ENCODE measurements around the gene AK6.
"Not testable (repeated sequence)": the region's sequence is repeated elsewhere in the genome, so short reads cannot be mapped to it uniquely, and the experiment has no call there.

AK6 gene

DNA sequence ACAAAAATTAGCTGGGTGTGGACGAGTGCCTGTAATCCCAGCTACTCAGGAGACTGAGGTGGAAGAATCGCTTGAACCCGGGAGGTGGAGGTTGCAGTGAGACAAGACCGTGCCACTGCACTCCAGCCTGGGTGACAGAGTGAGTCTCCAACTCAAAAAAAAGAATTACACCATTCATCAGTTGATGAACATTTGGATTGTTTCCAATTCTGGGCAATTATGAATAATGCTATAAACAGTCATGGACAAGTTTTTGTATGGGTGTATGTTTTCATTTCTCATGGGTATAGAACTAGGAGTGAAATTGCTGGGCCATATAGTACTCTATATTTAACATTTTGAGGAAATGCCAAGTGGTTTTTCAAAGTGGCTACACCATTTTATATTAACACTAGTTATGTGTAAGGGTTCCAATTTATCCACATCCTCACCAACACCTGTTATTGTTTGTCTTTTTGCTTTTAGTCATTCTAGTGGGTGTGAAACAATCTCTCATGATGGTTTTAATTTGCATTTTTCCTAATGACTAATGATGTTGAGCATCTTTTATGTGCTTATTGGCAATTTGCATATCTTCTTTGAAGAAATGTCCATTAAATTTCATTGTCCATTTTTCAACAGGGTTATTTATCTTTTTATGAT, 27.7 kb downstream of the AK6 start:
- H3K4me3 ChIP-seq (ENCODE audit: low read depth, low read length) = no peak overlapping the region

DNA sequence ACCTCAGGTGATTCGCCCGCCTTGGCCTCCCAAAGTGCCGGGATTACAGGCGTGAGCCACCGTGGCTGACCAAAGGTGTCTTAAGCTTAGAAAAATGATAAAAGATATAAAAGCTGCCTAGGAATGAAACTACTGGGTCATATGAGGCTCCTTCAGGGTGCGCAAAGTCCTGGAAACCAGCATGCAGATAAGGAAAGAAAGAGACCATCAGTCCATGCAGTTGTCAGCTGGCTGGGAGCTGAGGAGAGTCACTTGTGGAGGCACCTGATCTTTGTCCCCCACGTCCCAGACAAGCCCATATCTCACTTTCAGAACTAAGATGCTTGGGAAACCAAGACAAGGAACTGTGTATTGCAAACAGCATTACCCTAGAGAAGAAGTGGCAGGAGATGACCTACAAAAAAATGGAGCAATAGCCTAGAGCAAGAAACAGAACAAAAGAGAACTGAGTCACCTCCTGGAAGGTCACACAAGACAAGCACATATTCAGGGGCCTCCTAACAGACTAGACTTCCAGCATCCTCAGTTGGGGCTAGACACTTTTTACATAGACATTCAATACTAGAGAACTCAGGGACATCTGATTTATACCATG, 33.9 kb downstream of the AK6 start:
- no peak overlapping the region for H3K4me3 ChIP-seq (ENCODE audit: low read depth, low read length)

DNA sequence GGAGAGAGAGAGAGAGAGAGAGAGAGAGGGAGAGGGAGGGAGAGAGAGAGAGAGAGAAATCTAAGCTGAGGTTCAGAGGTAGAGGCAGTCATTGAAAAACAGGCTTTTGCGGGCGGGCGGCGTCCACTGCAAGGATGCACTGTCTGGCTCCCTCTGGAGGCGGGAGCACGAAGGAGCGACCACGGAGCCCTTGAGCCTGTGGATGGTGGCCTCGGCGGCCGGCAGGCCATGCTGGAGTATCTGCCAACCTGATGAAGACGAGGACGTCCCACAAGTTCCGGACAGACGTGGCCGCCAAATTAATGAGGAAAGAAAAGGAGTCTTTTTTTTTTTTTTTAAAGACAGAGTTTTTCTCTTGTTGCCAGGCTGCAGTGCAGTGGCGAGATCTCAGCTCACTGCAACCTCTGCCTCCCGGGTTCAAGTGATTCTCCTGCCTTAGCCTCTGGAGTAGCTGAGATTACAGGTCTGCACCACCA, 34.5 kb downstream of the AK6 start:
- no peak overlapping the region for H3K4me3 ChIP-seq (ENCODE audit: low read depth, low read length)

DNA sequence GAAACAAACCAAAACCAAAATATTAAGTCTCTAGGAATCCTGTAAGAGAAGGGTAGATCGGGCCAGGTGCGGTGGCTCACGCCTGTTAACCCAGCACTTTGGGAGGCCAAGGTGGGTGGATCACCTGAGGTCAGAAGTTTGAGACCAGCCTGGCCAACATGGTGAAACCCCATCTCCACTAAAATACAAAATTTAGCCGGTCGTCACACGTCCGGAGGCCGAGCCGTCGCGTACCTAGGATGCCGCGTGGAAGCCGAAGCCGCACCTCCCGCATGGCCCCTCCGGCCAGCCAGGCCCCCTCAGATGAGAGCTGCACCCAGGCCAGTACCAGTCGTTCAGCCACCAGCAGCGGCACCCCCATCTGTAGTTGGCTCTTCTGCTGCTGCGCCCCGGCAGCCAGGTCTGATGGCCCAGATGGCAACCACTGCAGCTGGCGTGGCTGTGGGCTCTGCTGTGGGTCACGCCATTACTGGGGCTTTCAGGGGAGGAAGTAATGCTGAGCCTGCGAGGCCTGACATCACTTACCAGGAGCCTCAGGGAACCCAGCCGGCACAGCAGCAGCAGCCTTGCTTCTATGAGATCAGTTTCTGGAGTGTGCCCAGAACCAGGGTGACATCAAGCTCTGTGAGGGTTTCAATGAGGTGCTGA, 35.5 kb downstream of the AK6 start:
- not testable (repeated sequence) for H3K4me3 ChIP-seq (ENCODE audit: low read depth, low read length)

DNA sequence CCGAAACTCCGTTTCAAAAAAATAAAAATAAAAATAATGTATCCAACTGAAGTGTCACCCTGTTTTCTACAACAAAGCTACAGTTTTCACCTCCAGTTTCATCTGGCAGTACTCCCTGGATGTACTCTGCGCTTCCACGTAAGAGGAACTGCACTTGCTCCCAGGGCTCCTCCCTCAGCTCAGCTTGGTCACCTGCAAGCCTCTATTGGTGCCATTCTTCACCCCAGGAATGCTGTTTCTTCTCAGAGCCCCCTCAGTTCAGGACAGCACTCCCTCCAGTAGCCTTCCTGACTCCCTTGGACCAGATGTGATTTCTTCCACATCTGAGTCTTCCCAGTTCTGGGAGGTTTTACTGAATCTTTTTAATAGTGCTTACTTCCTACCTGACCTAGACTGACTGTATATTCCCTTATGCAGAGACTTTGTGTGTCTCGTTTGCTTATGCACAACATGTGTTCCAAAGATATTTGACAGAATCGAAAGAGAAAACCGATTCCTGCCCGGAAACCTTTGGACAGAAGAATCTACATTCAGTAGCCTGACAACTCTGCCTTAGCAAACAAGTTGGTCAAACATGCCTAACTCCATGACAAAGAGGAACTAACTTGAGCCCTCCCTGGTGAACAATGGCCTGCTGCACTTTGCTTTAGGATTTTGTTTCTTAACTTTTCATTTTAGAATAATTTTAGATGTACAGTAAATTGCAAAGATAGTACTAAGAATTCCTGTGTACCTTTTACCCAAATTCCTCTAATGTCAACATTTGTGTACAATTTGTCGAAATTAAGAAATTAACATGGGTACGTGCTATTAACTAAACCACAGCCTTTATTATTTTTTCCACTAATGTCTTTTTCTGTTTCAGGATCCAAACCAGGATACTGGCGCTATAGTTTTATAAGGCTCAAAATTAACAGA, 37.5 kb downstream of the AK6 start:
- no peak overlapping the region for H3K4me3 ChIP-seq (ENCODE audit: low read depth, low read length)

DNA sequence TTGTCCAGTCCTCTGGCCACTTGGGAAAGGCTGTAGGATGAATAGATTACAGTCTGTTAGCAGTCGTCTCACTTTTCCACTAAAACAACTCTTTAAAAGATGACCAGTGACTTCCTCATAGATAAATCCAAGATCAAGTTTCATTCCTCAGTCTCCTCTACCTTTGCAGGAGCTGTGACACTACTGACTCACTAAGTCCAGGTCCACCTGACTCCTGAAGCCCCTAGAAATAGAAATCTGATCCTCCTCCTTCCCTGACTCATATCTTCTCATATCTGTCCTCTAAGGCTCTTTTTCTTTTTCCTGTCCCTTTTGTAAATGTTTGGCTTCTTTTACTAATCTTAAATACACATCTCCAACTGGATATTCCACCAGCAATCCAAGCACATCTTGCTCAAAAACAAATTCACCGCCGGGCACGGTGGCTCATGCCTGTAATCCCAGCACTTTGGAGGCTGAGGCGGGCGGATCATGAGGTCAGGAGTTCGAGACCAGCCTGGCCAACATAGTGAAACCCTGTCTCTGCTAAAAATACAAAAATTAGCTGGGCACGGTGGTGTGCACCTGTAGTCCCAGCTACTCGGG, 39.3 kb downstream of the AK6 start:
- H3K4me3 ChIP-seq (ENCODE audit: low read depth, low read length) = no peak overlapping the region

DNA sequence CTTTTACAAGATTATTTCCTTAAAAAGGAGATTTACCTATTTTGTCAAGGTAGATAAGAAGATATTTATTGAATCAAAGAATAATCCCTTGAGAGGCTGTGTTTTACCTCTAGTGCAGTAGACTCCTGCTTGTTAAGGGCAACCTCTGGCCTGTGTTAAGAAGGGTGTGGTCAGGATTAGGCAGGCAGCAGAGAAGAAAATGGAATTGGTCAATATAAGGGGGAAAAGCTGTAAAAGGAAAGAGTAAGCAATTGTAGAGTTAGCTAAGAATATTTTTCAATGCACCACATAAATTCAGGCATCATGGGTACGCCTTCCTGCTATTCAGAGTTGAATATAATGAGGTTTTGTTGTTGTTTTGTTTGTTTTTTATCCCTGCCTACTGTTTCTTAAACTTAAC, 43.0 kb downstream of the AK6 start:
- H3K4me3 ChIP-seq (ENCODE audit: low read depth, low read length) = no peak overlapping the region

DNA sequence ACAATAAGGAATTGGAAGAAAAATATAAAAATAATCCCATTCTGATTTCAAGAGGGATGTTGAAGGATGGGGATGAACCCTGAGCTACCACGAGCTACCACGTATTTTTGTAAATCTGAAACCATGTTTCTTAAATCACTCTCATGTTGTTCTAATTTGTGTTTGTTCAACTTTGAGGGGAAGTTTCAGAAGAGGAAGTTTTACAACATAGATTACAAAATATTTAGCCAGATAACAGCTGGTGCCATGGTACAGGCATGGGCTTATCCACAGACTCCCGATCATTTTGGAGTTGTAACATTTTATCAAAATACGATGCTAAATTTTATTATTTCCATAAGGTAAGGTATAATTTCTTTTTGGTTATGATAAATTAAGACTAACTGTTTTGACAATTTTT, 51.9 kb downstream of the AK6 start:
- no peak overlapping the region for H3K4me3 ChIP-seq (ENCODE audit: low read depth, low read length)

DNA sequence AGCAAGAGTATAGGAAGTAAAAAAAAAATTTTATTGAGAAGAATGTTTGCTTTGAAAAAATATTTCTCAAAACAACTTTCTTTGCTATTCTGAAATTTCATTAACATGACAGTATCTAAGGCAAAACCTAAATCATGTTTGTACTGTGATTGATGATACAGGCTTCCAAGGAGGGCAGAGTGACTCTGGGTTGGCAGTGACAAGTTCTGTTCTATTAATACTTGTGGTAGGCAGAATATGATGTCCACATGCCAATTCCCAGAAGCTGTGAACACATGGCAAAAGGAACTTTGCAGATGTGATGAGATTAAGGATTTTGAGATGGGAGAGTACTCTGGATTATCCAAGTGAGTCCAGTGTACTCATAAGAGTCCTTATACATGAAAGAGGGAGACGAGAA, 53.3 kb downstream of the AK6 start:
- no peak overlapping the region for H3K4me3 ChIP-seq (ENCODE audit: low read depth, low read length)

DNA sequence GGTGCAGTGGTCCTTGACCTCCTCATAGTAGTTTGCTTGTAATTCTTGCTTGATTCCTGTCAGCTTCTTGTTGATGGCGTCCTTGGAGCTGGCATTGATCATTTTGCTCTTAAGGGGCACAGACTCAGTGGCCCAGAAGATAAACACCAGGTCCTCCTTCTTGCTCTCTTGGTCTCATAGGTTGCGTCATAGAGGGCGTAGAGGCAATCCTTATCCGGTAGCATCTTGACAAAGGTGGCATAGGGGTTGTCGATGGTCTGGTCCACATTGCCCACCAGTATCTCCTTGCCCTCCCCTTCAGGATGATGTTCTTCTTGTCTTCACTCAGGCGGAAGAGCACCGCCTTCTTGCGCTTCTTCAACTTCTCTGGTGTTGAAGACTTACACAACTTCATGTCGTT, 55.9 kb downstream of the AK6 start:
- no peak overlapping the region for H3K4me3 ChIP-seq (ENCODE audit: low read depth, low read length)

DNA sequence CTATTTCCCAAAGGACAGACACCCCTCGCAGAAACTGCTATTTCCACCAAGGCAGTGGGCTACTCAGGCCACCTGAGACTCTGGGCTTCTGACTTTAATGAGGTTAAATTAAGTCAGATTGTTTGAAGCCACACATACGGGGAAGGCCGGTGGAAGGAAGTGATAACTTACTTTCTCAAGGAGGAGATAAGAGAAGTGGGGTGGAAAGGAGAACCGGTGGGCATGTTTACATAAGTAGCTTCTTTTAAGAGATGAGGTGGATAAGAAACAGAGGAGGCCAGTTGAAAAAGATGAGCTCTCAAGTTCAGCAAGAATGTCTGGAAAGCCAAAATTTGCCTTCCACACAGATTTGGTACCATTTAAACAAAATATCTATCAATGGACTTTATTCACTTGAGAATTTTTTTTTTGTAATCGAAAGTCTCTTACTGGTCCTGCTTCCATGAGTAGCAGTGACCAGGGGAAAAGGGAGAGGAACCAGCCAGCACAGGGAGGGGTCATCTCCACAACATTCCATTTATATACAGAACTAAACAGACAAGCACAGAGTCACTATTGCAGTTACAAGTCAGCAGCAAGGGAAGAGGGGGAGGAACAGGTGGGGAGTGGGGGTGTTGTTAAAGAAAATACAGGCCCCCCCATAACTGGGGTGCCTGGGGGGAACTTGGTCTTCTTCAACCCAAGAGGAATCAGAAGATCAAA, 56.7 kb downstream of the AK6 start:
- H3K4me3 ChIP-seq (ENCODE audit: low read depth, low read length) = no peak overlapping the region

DNA sequence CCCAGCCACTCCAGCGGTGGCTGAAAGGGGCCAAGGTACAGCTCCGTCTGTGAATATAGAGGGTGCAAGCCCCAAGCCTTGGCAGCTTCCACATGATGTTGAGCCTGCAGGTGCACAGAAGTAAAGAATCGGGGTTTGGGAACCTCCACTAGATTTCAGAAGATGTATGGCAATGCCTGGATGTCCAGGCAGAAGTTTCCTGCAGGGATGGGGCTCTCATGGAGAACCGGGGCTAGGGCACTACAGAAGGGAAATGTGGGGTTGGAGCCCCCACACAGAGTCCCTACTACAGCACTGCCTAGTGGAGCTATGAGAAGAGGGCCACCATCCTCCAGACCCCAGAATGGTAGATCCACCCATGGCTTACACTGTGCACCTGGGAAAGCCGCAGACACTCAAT, 59.9 kb downstream of the AK6 start:
- H3K4me3 ChIP-seq (ENCODE audit: low read depth, low read length) = no peak overlapping the region

DNA sequence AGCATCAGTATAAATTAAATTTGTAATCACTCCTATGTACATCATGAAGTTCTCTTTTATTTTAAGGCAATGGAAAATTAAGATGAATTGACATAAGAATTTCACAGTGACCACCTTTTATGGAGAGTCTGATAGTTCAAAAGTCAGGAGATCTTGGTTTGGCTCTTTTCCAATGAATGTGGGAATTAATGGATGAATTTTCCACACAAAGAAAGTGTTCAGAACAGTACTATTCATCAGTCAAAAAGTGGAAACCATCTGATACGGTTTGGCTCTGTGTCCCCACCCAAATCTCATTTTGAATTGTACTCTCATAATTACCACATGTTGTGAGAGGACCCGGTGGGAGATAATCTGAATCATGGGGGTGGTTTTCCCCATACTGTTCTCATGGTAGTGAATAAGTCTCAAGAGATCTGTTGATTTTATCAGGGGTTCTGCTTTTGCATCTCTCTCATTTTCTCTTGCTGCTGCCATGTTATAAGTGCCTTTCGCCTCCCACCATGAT, 61.2 kb downstream of the AK6 start:
- H3K4me3 ChIP-seq (ENCODE audit: low read depth, low read length) = no peak overlapping the region

DNA sequence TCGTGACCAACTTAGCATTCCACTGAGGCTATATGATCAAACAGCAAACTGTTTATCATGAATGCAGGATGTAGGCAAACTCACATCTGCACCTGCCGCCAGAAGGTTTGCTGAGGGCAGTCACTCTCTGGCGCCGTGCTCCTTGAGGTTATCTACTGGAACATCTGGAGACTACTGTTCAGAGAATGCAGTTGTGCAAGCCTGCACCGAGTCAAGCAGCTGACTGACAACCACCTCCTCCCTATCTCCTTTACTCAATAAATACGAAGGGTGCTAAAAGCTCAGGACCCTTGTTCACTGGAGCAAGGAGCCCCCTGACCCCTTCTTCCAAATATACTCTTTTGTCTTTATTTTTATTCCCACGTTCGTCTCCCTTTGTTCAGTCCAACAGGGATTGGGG, 63.8 kb downstream of the AK6 start:
- H3K4me3 ChIP-seq (ENCODE audit: low read depth, low read length) = no peak overlapping the region
